ENCODE measurements around the gene CELF5. TPM values are rescaled to one million over a fixed set of nuclear protein-coding genes. Genes with fewer than 3 reads are reported as not detected.

The CELF5 gene
- total and polyA plus RNA-seq, 2 experiments from 2014 or later = 5.6 to 10.6 TPM

DNA sequence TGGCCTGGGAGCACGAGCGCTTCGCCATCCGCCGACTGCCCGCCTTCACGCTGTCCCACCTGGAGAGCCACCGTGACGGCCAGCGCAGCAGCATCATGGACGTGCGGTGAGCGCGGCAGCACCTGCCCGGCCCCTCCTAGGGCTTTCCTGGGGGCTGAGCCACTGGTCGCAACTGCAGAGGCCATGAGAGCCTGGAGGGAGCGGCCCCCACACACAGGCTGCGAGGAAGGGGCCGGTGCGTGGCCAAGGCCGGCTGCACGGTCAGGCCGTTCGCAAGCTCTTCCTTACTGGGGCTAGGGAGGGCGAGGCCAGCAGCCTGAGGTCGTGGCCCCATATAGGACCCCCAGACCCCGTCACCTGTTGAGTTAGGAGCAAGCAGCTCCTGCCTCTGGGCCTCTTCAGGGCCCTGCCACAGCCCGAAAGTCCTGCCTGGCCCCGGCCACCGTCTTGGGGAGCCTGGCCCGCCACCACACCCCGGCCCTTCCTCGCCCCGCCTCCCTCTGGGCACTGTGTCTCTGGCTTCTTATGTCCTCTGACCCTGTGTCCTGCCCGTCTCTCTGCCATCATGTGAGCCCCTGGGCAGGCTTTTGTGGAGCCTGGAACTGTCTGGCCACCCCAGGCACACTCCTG, 19.7 kb upstream of the CELF5 start:
- Histone ChIP-seq H3K4me1 (ENCODE audit: insufficient read depth) (no peaks in the 10 kb centered on the region), H3K36me3 (ENCODE audit: insufficient read depth) (peaks cover 12% of the 10 kb centered on the region), H3K4me2 (no peak overlapping the region), H3K27ac (ENCODE audit: low read depth) (no peak overlapping the region), H3K4me3 (no peak overlapping the region), H4K20me1 (replicated peaks; ENCODE audit: insufficient read depth) (peaks cover 3% of the 10 kb centered on the region; the same call in 1 of the 2 replicates), H3F3A (replicated peaks; ENCODE audit: low read depth) (no peaks in the 10 kb centered on the region), H3K27me3 (ENCODE audit: insufficient read depth) (no peaks in the 10 kb centered on the region), H2AFZ (no peak overlapping the region), H3K9me2 (ENCODE audit: insufficient read depth) (no peaks in the 10 kb centered on the region), H3K79me2 (replicated peaks; ENCODE audit: insufficient read depth) (no peaks in the 10 kb centered on the region)
- no peak for ATAC-seq
- Mint-ChIP-seq H3K4me1 (peaks cover 3% of the 10 kb centered on the region; the same call in 1 of the 3 replicates), H3K36me3 (ENCODE audit: low read depth) (peaks cover 25% of the 10 kb centered on the region), H3K4me3 (no peak overlapping the region), H3K27me3 (ENCODE audit: insufficient read depth, low read depth, poor library complexity) (peaks cover 9% of the 10 kb centered on the region), H3K27ac (no peak overlapping the region), H3K9me3 (no peaks in the 10 kb centered on the region)
- DNase-seq (ENCODE audit: low spot score) = no peak
- TF ChIP-seq ZNF114 (CRISPR knock-in tag; IDR thresholded peaks at IDR 0.05) (no peak), ZNF331 (CRISPR knock-in tag; IDR thresholded peaks at IDR 0.05; ENCODE audit: low read depth) (no peak)

DNA sequence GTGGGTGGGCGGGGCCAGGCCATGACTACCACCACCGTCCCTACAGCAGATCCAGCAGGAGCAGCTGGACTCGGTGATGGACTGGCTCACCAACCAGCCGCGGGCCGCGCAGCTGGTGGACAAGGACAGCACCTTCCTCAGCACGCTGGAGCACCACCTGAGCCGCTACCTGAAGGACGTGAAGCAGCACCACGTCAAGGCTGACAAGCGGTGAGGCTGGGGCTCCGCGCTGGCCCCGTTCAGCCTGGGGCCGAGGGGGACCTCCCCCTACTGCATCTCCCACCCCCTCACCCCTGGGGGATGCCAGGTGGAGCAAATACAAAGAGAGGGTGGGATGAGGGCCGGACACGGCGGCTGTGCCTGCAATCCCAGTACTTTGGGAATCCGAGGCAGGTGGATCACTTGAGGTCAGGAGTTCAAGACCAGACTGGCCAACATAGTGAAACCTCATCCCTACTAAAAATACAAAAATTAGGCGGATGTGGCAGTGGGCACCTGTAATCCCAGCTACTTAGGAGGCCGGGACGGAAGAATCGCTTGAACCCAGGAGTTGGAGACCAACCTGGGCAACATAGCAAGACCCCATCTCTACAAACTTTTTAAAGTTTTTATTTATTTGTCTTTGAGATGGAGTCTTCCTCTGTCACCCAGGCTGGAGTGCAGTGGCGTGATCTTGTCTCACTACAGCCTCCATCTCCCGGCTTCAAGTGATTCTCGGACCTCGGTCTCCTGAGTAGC, 18.1 kb upstream of the CELF5 start:
- H3K4me1 ChIP-seq (ENCODE audit: insufficient read depth) = peaks cover 4% of the 10 kb centered on the region; the same call in 1 of the 2 replicates
- Mint-ChIP-seq H3K27ac (no peak overlapping the region), H3K4me1 (peaks cover 8% of the 10 kb centered on the region), H3K36me3 (ENCODE audit: low read depth) (peaks cover 25% of the 10 kb centered on the region), H3K4me3 (no peak overlapping the region), H3K9me3 (no peaks in the 10 kb centered on the region), H3K27me3 (ENCODE audit: insufficient read depth, low read depth, poor library complexity) (peaks cover 10% of the 10 kb centered on the region)
- H3K4me2 ChIP-seq = no peak overlapping the region
- peaks cover 12% of the 10 kb centered on the region for H3K36me3 ChIP-seq (ENCODE audit: insufficient read depth)
- H3K27me3 ChIP-seq (ENCODE audit: insufficient read depth) = no peaks in the 10 kb centered on the region
- no peak overlapping the region for H3K27ac ChIP-seq (ENCODE audit: low read depth)
- H4K20me1 ChIP-seq (replicated peaks; ENCODE audit: insufficient read depth) = peaks cover 6% of the 10 kb centered on the region; the same call in 1 of the 2 replicates
- no peaks in the 10 kb centered on the region for H3F3A ChIP-seq (replicated peaks; ENCODE audit: low read depth)
- DNase-seq (ENCODE audit: low spot score) (no peak), ATAC-seq (no peak)
- H2AFZ ChIP-seq = no peak overlapping the region
- no peaks in the 10 kb centered on the region for H3K79me2 ChIP-seq (replicated peaks; ENCODE audit: insufficient read depth)
- no peaks in the 10 kb centered on the region for H3K9me2 ChIP-seq (ENCODE audit: insufficient read depth)
- H3K4me3 ChIP-seq = no peak overlapping the region
- TF ChIP-seq POLR2AphosphoS5 (IDR thresholded peaks at IDR 0.05; ENCODE audit: low read depth) (no peak), REST (IDR thresholded peaks at IDR 0.05; ENCODE audit: unreplicated experiment) (no peak), JUNB (IDR thresholded peaks at IDR 0.05; ENCODE audit: unreplicated experiment) (no peak), CTCF (conservative IDR thresholded peaks at IDR 0.05; ENCODE audit: low read depth in 2 of 2) (no peak), ZNF331 (CRISPR knock-in tag; IDR thresholded peaks at IDR 0.05; ENCODE audit: low read depth) (no peak), EZH2 (IDR thresholded peaks at IDR 0.05; ENCODE audit: low read depth, unreplicated experiment) (no peak), CREB1 (CRISPR knock-in tag; IDR thresholded peaks at IDR 0.05; ENCODE audit: low read depth) (no peak), NANOG (IDR thresholded peaks at IDR 0.05; ENCODE audit: borderline replicate concordance) (no peak), STAT1 (IDR thresholded peaks at IDR 0.05; ENCODE audit: unreplicated experiment) (no peak), ZNF114 (CRISPR knock-in tag; IDR thresholded peaks at IDR 0.05) (no peak)

Data from GM23338 (cell line).